Transverse colon (tissue), 4 donors: ENCODE results near the gene HS3ST3A1.

Experiments
- POLR2AphosphoS5 ChIP-seq, 3 donors: sonication (generic); formaldehyde crosslinking; IDR thresholded peaks; one replicate each; pipeline ENCODE4 v1.6.1; 2016; ENCODE audit warnings: antibody characterized with exemption in 3 of 3
- TF ChIP-seq, protein P1 (sequence below), 5 experiments: fragments of 200-600 bp in 3 of 5; fragments of 450-650 bp in 2 of 5; sonication (generic) in 3 of 5; IDR thresholded peaks; 1 replicate in 2 of 5; 2 replicates in 3 of 5; pipeline ENCODE4 v1.5.1; 2016 to 2017; ENCODE audit warnings: antibody characterized with exemption in 5 of 5, inconsistent platforms in 3 of 5, mild to moderate bottlenecking in 2 of 5, moderate library complexity in 1 of 5

- TF ChIP-seq, protein P1, sequence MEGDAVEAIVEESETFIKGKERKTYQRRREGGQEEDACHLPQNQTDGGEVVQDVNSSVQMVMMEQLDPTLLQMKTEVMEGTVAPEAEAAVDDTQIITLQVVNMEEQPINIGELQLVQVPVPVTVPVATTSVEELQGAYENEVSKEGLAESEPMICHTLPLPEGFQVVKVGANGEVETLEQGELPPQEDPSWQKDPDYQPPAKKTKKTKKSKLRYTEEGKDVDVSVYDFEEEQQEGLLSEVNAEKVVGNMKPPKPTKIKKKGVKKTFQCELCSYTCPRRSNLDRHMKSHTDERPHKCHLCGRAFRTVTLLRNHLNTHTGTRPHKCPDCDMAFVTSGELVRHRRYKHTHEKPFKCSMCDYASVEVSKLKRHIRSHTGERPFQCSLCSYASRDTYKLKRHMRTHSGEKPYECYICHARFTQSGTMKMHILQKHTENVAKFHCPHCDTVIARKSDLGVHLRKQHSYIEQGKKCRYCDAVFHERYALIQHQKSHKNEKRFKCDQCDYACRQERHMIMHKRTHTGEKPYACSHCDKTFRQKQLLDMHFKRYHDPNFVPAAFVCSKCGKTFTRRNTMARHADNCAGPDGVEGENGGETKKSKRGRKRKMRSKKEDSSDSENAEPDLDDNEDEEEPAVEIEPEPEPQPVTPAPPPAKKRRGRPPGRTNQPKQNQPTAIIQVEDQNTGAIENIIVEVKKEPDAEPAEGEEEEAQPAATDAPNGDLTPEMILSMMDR (IDR thresholded peaks at IDR 0.05), result no peak
- no peak for TF ChIP-seq POLR2AphosphoS5 (IDR thresholded peaks at IDR 0.05)
Observed at GRCh38 chr17:13554231-13554630, 47.5 kb downstream of the HS3ST3A1 start.
